Measurements from ENCODE around the gene PEX12. TPM values are rescaled to one million over a fixed set of nuclear protein-coding genes. Genes with fewer than 3 reads are reported as not detected.

PEX12 gene
- polyA plus RNA-seq, 2 of the 4 experiments (the other 2 are of a cell fraction) = 4.7 to 11.2 TPM

DNA sequence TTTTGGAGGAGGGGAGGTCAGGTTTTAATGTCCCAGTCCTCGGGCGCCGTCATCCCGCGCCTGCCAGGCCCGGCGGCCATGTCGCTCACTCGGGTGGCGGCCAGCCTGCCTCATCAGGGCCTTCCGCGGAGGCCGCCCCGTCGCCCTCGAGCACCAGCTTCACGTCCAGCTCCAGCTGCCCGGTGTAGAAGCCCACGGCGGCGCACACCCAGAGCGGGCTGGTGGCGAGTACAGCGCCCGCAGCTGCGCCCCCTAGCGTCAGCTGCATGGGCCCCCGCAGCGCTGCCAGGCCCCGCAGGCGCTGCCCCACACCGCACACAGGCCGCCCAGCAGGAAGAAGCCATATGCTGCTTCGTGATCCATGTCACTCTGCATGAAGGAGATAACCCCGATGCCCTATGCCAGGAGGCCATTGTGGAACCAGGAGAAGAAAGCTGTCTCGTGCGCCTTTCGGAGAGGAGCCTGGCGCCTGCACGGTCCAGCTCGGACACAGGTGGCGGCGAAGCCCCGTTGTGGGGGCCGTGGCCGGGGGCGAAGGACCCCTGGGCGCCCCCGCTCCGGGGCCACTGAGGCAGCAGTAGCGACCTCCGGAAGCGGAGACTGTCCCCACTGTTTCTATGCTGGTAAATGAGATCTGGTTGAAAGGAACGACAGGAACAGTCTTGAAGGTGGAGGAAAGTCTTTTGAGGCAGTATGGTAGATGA lies 18.3 kb upstream of the PEX12 start:
- ChIA-PET CTCF (interaction anchor here (0.6 to 6.5 kb wide), 10 partner anchors 11 to 1590 kb away, joined by 3 to 44 read pairs (median 4); no protein-coding TSS in a partner anchor), POLR2A (no interaction called here)
- Histone ChIP-seq H3K9me3 (no peaks in the 10 kb centered on the region), H3K4me2 (no peak overlapping the region), H3K4me3 (no peak overlapping the region), H3K27ac (no peak overlapping the region), H3K4me1 (peaks cover 5% of the 10 kb centered on the region; the same call in 2 of the 3 replicates)
- FAIRE-seq (no peak), ATAC-seq (peak; percentile 24 to 67; a peak in 4 of 6 replicates), DNase-seq (ENCODE audit: low read depth in 1 of 2, low spot score in 1 of 2) (no peak)
- TF ChIP-seq NR3C1 (IDR thresholded peaks at IDR 0.05) = no peak
- TF ChIP-seq MAFK (IDR thresholded peaks at IDR 0.05; ENCODE audit: partially characterized antibody) = no peak
- TF ChIP-seq TP53 (CRISPR knock-in tag; IDR thresholded peaks at IDR 0.05) = no peak
- no peak for TF ChIP-seq MAZ (IDR thresholded peaks at IDR 0.05; ENCODE audit: borderline replicate concordance, low read depth, low read length)
- TF ChIP-seq NPAS2 (CRISPR knock-in tag; IDR thresholded peaks at IDR 0.05; ENCODE audit: borderline replicate concordance) = no peak
- no peak for TF ChIP-seq EHMT2 (IDR thresholded peaks at IDR 0.05; ENCODE audit: low read depth)
- TF ChIP-seq POLR2AphosphoS2 (conservative IDR thresholded peaks at IDR 0.05; ENCODE audit: low read length) = no peak; the same call in 1 of the 2 replicates
- TF ChIP-seq GATA3 (IDR thresholded peaks at IDR 0.05; ENCODE audit: borderline replicate concordance) = no peak
- no peak for TF ChIP-seq JUNB (IDR thresholded peaks at IDR 0.05)
- TF ChIP-seq, protein P1, sequence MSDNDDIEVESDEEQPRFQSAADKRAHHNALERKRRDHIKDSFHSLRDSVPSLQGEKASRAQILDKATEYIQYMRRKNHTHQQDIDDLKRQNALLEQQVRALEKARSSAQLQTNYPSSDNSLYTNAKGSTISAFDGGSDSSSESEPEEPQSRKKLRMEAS (IDR thresholded peaks at IDR 0.05) = no peak
- TF ChIP-seq HEYL (CRISPR knock-in tag; IDR thresholded peaks at IDR 0.05) = no peak
- TF ChIP-seq RNF2 (IDR thresholded peaks at IDR 0.05; ENCODE audit: borderline replicate concordance, low read depth) = no peak
- no peak for TF ChIP-seq CEBPB (IDR thresholded peaks at IDR 0.05)
- TF ChIP-seq, protein P2, sequence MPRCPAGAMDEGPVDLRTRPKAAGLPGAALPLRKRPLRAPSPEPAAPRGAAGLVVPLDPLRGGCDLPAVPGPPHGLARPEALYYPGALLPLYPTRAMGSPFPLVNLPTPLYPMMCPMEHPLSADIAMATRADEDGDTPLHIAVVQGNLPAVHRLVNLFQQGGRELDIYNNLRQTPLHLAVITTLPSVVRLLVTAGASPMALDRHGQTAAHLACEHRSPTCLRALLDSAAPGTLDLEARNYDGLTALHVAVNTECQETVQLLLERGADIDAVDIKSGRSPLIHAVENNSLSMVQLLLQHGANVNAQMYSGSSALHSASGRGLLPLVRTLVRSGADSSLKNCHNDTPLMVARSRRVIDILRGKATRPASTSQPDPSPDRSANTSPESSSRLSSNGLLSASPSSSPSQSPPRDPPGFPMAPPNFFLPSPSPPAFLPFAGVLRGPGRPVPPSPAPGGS (IDR thresholded peaks at IDR 0.05) = no peak
- TF ChIP-seq, protein P3, sequence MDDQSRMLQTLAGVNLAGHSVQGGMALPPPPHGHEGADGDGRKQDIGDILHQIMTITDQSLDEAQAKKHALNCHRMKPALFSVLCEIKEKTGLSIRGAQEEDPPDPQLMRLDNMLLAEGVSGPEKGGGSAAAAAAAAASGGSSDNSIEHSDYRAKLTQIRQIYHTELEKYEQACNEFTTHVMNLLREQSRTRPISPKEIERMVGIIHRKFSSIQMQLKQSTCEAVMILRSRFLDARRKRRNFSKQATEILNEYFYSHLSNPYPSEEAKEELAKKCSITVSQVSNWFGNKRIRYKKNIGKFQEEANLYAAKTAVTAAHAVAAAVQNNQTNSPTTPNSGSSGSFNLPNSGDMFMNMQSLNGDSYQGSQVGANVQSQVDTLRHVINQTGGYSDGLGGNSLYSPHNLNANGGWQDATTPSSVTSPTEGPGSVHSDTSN (IDR thresholded peaks at IDR 0.05) = no peak
- no peak for TF ChIP-seq POLR2A (IDR thresholded peaks at IDR 0.05; ENCODE audit: low read length)
- TF ChIP-seq ZC3H11A (IDR thresholded peaks at IDR 0.05) = no peak
- WGBS (ENCODE audit: missing lambda C conversion rate) = 96% methylated on average over 50 of the region's 54 CpGs

DNA sequence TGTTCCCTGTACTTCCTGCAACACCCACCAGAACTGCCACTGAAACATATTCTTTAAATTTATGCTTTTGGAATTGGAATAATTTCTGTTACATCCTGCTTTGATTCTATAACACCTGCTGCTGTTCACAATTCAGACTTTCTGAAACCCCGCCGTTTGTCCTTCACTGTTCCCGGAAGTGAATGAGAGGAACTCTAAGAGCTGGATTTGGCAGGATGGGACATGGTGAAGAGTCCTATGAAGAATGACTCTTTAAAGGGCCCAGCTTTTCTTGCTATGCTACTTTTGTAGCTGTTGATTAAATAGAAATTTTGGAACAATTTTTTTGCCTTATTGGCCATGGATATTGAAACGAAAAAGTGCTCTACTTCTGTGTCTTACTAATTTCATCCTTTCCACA lies 17.7 kb upstream of the PEX12 start:
- Histone ChIP-seq H3K9me3 (no peaks in the 10 kb centered on the region), H3K4me1 (peaks cover 12% of the 10 kb centered on the region), H3K4me2 (no peak overlapping the region), H3K4me3 (no peak overlapping the region), H3K27ac (no peak overlapping the region)
- 94% methylated on average over 4 of the region's 4 CpGs for WGBS (ENCODE audit: missing lambda C conversion rate)
- ChIA-PET CTCF (interaction anchor here (0.6 to 6.5 kb wide), 10 partner anchors 12 to 1591 kb away, joined by 3 to 44 read pairs (median 4); no protein-coding TSS in a partner anchor), POLR2A (no interaction called here)
- FAIRE-seq (no peak), DNase-seq (ENCODE audit: low read depth in 1 of 2, low spot score in 1 of 2) (no peak), ATAC-seq (no peak)
- no peak for TF ChIP-seq MAFK (IDR thresholded peaks at IDR 0.05; ENCODE audit: partially characterized antibody)
- TF ChIP-seq POLR2A (IDR thresholded peaks at IDR 0.05; ENCODE audit: low read length) = no peak
- TF ChIP-seq, protein P1 (IDR thresholded peaks at IDR 0.05) = no peak
- no peak for TF ChIP-seq HOXB13 (CRISPR knock-in tag; IDR thresholded peaks at IDR 0.05; ENCODE audit: low read depth)
- no peak for TF ChIP-seq EP300 (IDR thresholded peaks at IDR 0.05)
- TF ChIP-seq EHF (CRISPR knock-in tag; IDR thresholded peaks at IDR 0.05) = no peak
- no peak for TF ChIP-seq KDM1A (IDR thresholded peaks at IDR 0.05; ENCODE audit: low read depth)
- TF ChIP-seq HOXA7 (CRISPR knock-in tag; IDR thresholded peaks at IDR 0.05) = no peak
- TF ChIP-seq CHD2 (IDR thresholded peaks at IDR 0.05; ENCODE audit: low read length, partially characterized antibody) = no peak
- no peak for TF ChIP-seq FOXS1 (CRISPR knock-in tag; IDR thresholded peaks at IDR 0.05)
- TF ChIP-seq FOSB (CRISPR knock-in tag; IDR thresholded peaks at IDR 0.05) = no peak
- TF ChIP-seq ZSCAN20 (CRISPR knock-in tag; IDR thresholded peaks at IDR 0.05) = no peak
- TF ChIP-seq, protein P4, sequence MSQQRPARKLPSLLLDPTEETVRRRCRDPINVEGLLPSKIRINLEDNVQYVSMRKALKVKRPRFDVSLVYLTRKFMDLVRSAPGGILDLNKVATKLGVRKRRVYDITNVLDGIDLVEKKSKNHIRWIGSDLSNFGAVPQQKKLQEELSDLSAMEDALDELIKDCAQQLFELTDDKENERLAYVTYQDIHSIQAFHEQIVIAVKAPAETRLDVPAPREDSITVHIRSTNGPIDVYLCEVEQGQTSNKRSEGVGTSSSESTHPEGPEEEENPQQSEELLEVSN (IDR thresholded peaks at IDR 0.05; ENCODE audit: borderline replicate concordance, low read depth) = no peak
- TF ChIP-seq RARB (CRISPR knock-in tag; IDR thresholded peaks at IDR 0.05) = no peak
